ENCODE results near the gene COL21A1.

Gene COL21A1

GRCh38 chr6:56223995-56224394 is 23.4 kb downstream of the COL21A1 start:
- Histone ChIP-seq H4K91ac (ENCODE audit: low read depth, low read length) (no peak overlapping the region), H4K8ac (ENCODE audit: low read depth, low read length) (no peak overlapping the region), H3K36me3 (ENCODE audit: control insufficient read depth in 1 of 2, insufficient read depth in 2 of 2, low read length in 2 of 2) (no peaks in the 10 kb centered on the region), H3K79me1 (ENCODE audit: low read length) (no peaks in the 10 kb centered on the region), H3K9me3 (ENCODE audit: insufficient read depth, low read depth, low read length) (no peaks in the 10 kb centered on the region), H3K4me2 (ENCODE audit: low read length) (no peak overlapping the region), H3K4me3 (ENCODE audit: low read depth, low read length) (no peak overlapping the region), H2AK5ac (ENCODE audit: low read length) (no peak overlapping the region), H3K4ac (ENCODE audit: low read depth, low read length) (no peak overlapping the region), H4K12ac (ENCODE audit: low read depth, low read length) (no peak overlapping the region), H3K79me2 (ENCODE audit: control insufficient read depth, insufficient read depth, low read length, poor library complexity) (no peaks in the 10 kb centered on the region), H3K23ac (ENCODE audit: low read length) (no peak overlapping the region), H3K27me3 (ENCODE audit: insufficient read depth, low read length) (no peaks in the 10 kb centered on the region), H2BK5ac (ENCODE audit: low read depth, low read length, poor library complexity) (no peak overlapping the region), H3K27ac (ENCODE audit: low read depth, low read length) (no peak overlapping the region), H2BK12ac (ENCODE audit: low read length) (no peak overlapping the region), H2BK120ac (ENCODE audit: insufficient read depth, low read length, poor library complexity) (no peak overlapping the region), H2AFZ (ENCODE audit: insufficient read depth, low read length, poor library complexity) (no peak overlapping the region), H3K4me1 (ENCODE audit: control insufficient read depth in 1 of 2, insufficient read depth in 2 of 2, low read length in 2 of 2) (no peaks in the 10 kb centered on the region), H3K14ac (ENCODE audit: low read length) (no peak overlapping the region), H3K18ac (ENCODE audit: low read length) (no peak overlapping the region), H3K9ac (ENCODE audit: low read length) (no peak overlapping the region)
- WGBS (ENCODE audit: extremely low coverage, insufficient coverage, insufficient read length): no CpG with 5 or more reads among the region's 1 CpG
- no peak for DNase-seq

- Histone ChIP-seq H2BK12ac (ENCODE audit: low read length) (no peak overlapping the region), H3K4ac (ENCODE audit: low read depth, low read length) (no peak overlapping the region), H3K27me3 (ENCODE audit: insufficient read depth, low read length) (no peaks in the 10 kb centered on the region), H3K14ac (ENCODE audit: low read length) (no peak overlapping the region), H3K4me2 (ENCODE audit: low read length) (no peak overlapping the region), H3K9me3 (ENCODE audit: insufficient read depth, low read depth, low read length) (no peaks in the 10 kb centered on the region), H3K18ac (ENCODE audit: low read length) (no peak overlapping the region), H3K36me3 (ENCODE audit: control insufficient read depth in 1 of 2, insufficient read depth in 2 of 2, low read length in 2 of 2) (no peaks in the 10 kb centered on the region), H3K79me1 (ENCODE audit: low read length) (no peaks in the 10 kb centered on the region), H3K23ac (ENCODE audit: low read length) (no peak overlapping the region), H3K27ac (ENCODE audit: low read depth, low read length) (no peak overlapping the region), H2BK120ac (ENCODE audit: insufficient read depth, low read length, poor library complexity) (no peak overlapping the region), H3K9ac (ENCODE audit: low read length) (no peak overlapping the region), H4K12ac (ENCODE audit: low read depth, low read length) (no peak overlapping the region), H3K79me2 (ENCODE audit: control insufficient read depth, insufficient read depth, low read length, poor library complexity) (no peaks in the 10 kb centered on the region), H2AFZ (ENCODE audit: insufficient read depth, low read length, poor library complexity) (no peak overlapping the region), H4K91ac (ENCODE audit: low read depth, low read length) (no peak overlapping the region), H3K4me3 (ENCODE audit: low read depth, low read length) (no peak overlapping the region), H2AK5ac (ENCODE audit: low read length) (no peak overlapping the region), H4K8ac (ENCODE audit: low read depth, low read length) (no peak overlapping the region), H3K4me1 (ENCODE audit: control insufficient read depth in 1 of 2, insufficient read depth in 2 of 2, low read length in 2 of 2) (no peaks in the 10 kb centered on the region), H2BK5ac (ENCODE audit: low read depth, low read length, poor library complexity) (no peak overlapping the region)
- no peak for DNase-seq
Measured at GRCh38 chr6:56222499-56222898, 24.9 kb downstream of the COL21A1 start.

DNA sequence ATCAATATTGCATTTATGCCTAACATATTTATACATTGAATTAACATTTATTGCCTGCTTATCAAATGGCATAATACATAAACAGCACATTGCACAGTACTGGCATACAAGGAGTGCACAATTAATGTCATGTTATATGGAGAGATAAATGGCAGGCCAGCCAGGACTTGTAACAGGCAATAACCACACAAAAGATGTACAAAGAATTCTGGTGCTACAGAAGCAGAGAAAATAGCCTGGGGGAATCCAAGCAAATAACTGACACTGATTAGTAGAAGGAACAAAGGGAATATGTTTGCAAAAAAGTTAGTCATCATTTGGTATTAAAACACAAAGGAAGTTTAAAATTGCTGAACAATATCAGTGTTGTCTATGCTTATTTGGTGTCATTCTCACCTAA is 27.3 kb downstream of the COL21A1 start:
- H3K14ac ChIP-seq (ENCODE audit: low read length): no peak overlapping the region
- H4K91ac ChIP-seq (ENCODE audit: low read depth, low read length): no peak overlapping the region
- no peak overlapping the region for H2BK120ac ChIP-seq (ENCODE audit: insufficient read depth, low read length, poor library complexity)
- H4K8ac ChIP-seq (ENCODE audit: low read depth, low read length): no peak overlapping the region
- H3K79me1 ChIP-seq (ENCODE audit: low read length): no peaks in the 10 kb centered on the region
- no peak overlapping the region for H3K23ac ChIP-seq (ENCODE audit: low read length)
- no peak for DNase-seq
- H3K9me3 ChIP-seq (ENCODE audit: insufficient read depth, low read depth, low read length): no peaks in the 10 kb centered on the region
- H3K27me3 ChIP-seq (ENCODE audit: insufficient read depth, low read length): no peaks in the 10 kb centered on the region
- no peak overlapping the region for H3K4me3 ChIP-seq (ENCODE audit: low read depth, low read length)
- no peak overlapping the region for H3K4ac ChIP-seq (ENCODE audit: low read depth, low read length)
- no peak overlapping the region for H3K18ac ChIP-seq (ENCODE audit: low read length)
- H2AK5ac ChIP-seq (ENCODE audit: low read length): no peak overlapping the region
- H4K12ac ChIP-seq (ENCODE audit: low read depth, low read length): no peak overlapping the region
- H3K4me1 ChIP-seq (ENCODE audit: control insufficient read depth in 1 of 2, insufficient read depth in 2 of 2, low read length in 2 of 2): no peaks in the 10 kb centered on the region
- H3K79me2 ChIP-seq (ENCODE audit: control insufficient read depth, insufficient read depth, low read length, poor library complexity): no peaks in the 10 kb centered on the region
- H3K36me3 ChIP-seq (ENCODE audit: control insufficient read depth in 1 of 2, insufficient read depth in 2 of 2, low read length in 2 of 2): no peaks in the 10 kb centered on the region
- H3K27ac ChIP-seq (ENCODE audit: low read depth, low read length): no peak overlapping the region
- no peak overlapping the region for H2AFZ ChIP-seq (ENCODE audit: insufficient read depth, low read length, poor library complexity)
- no peak overlapping the region for H3K9ac ChIP-seq (ENCODE audit: low read length)
- H2BK12ac ChIP-seq (ENCODE audit: low read length): no peak overlapping the region
- no peak overlapping the region for H2BK5ac ChIP-seq (ENCODE audit: low read depth, low read length, poor library complexity)
- H3K4me2 ChIP-seq (ENCODE audit: low read length): no peak overlapping the region

- no peak overlapping the region for H2AFZ ChIP-seq (ENCODE audit: insufficient read depth, low read length, poor library complexity)
- no peak overlapping the region for H2BK12ac ChIP-seq (ENCODE audit: low read length)
- no peaks in the 10 kb centered on the region for H3K9me3 ChIP-seq (ENCODE audit: insufficient read depth, low read depth, low read length)
- no peak overlapping the region for H3K4me2 ChIP-seq (ENCODE audit: low read length)
- no peak overlapping the region for H2BK5ac ChIP-seq (ENCODE audit: low read depth, low read length, poor library complexity)
- no peak overlapping the region for H3K4me3 ChIP-seq (ENCODE audit: low read depth, low read length)
- no peaks in the 10 kb centered on the region for H3K4me1 ChIP-seq (ENCODE audit: control insufficient read depth in 1 of 2, insufficient read depth in 2 of 2, low read length in 2 of 2)
- H4K8ac ChIP-seq (ENCODE audit: low read depth, low read length): no peak overlapping the region
- DNase-seq: no peak
- no peak overlapping the region for H3K27ac ChIP-seq (ENCODE audit: low read depth, low read length)
- H3K79me1 ChIP-seq (ENCODE audit: low read length): no peaks in the 10 kb centered on the region
- no CpG with 5 or more reads among the region's 3 CpGs for WGBS (ENCODE audit: extremely low coverage, insufficient coverage, insufficient read length)
- H3K27me3 ChIP-seq (ENCODE audit: insufficient read depth, low read length): no peaks in the 10 kb centered on the region
- H3K14ac ChIP-seq (ENCODE audit: low read length): no peak overlapping the region
- no peaks in the 10 kb centered on the region for H3K36me3 ChIP-seq (ENCODE audit: control insufficient read depth in 1 of 2, insufficient read depth in 2 of 2, low read length in 2 of 2)
- H3K79me2 ChIP-seq (ENCODE audit: control insufficient read depth, insufficient read depth, low read length, poor library complexity): no peaks in the 10 kb centered on the region
- H2BK120ac ChIP-seq (ENCODE audit: insufficient read depth, low read length, poor library complexity): no peak overlapping the region
- no peak overlapping the region for H2AK5ac ChIP-seq (ENCODE audit: low read length)
- no peak overlapping the region for H3K18ac ChIP-seq (ENCODE audit: low read length)
- no peak overlapping the region for H3K4ac ChIP-seq (ENCODE audit: low read depth, low read length)
- H3K9ac ChIP-seq (ENCODE audit: low read length): no peak overlapping the region
- H3K23ac ChIP-seq (ENCODE audit: low read length): no peak overlapping the region
- no peak overlapping the region for H4K91ac ChIP-seq (ENCODE audit: low read depth, low read length)
- H4K12ac ChIP-seq (ENCODE audit: low read depth, low read length): no peak overlapping the region
Measured at GRCh38 chr6:56214703-56215101, 32.7 kb downstream of the COL21A1 start.

Data from trophoblast cell (in vitro differentiated cells and primary cell).